Right lobe of liver (tissue), 6 donors: Measurements from ENCODE around the gene ZNF646. TPM values are rescaled to one million over a fixed set of nuclear protein-coding genes. Genes with fewer than 3 reads are reported as not detected.
A peak's percentile ranks its signal among the peaks of the same experiment; 100 is the strongest.

Experiments used
- ATAC-seq, 4 donors: fragments of 200-7000 bp; cut with Tn5 transposase; one replicate each; pipeline ENCODE4 v1.9.1; 2020; ENCODE audit warnings: mild to moderate bottlenecking in 4 of 4, moderate library complexity in 4 of 4
- DNase-seq, 3 donors: peaks; one replicate each; pipeline ENCODE4 v3.0.0-alpha.2; 2020
- H3K27ac ChIP-seq, 3 donors: fragments of 200-600 bp; one replicate each; pipeline ENCODE4 v1.8.0; 2022
- H3K27me3 ChIP-seq, 2 donors: fragments of 200-600 bp; one replicate each; pipeline ENCODE4 v1.8.0; 2022
- H3K36me3 ChIP-seq, 4 donors: fragments of 200-600 bp; sonication (generic) in 1 of 4; one replicate each; pipeline versions ENCODE4 v1.5.1 to v1.8.0; 2017 to 2022; ENCODE audit warnings: control low read depth in 1 of 4
- H3K4me1 ChIP-seq, 4 donors: fragments of 200-600 bp; sonication (generic) in 1 of 4; one replicate each; pipeline versions ENCODE4 v1.5.1 to v1.8.0; 2017 to 2022; ENCODE audit warnings: control low read depth in 1 of 4
- H3K4me3 ChIP-seq, 3 donors: fragments of 200-600 bp; one replicate each; pipeline ENCODE4 v1.8.0; 2022
- H3K9me3 ChIP-seq, 4 donors: fragments of 200-600 bp; sonication (generic) in 1 of 4; one replicate each; pipeline versions ENCODE4 v1.5.1 to v1.8.0; 2017 to 2022; ENCODE audit warnings: control low read depth in 1 of 4
- POLR2A ChIP-seq: fragments of 450-650 bp; IDR thresholded peaks from one replicate; pipeline ENCODE4 v1.6.1; 2017; ENCODE audit warnings: antibody characterized with exemption, mild to moderate bottlenecking
- WGBS: methylation state at CpG from one replicate; pipeline ENCODE4 v1.1.6; 2018; ENCODE audit warnings: low coverage, low lambda C conversion rate; ENCODE audit not compliant: insufficient coverage; ENCODE audit errors: missing lambda C conversion rate; 5-methylcytosine and 5-hydroxymethylcytosine counted together
- intact Hi-C, 2 donors: fragments of 100-400 bp; cut with DNase I; formaldehyde crosslinking; loops; one replicate each; pipeline versions ENCODE4 v1.11.2 to v1.14.1; 2022
- total RNA-seq, 6 experiments: library from RNA; depleted of rRNA in 2 of 6; stranded (reverse); fragments of >200 nt in 2 of 6; fragmentation: NEBNext Ultra II Directional in 3 of 6; extraction: Animal tissue kit (Norgen Biotek cat#: 25700) in 3 of 6; gene quantifications; one replicate each; pipeline versions ENCODE4 v1.1.0 to v1.2.4, GENCODE V29; 2016 to 2023
- TF ChIP-seq, protein P1 (sequence below), 4 donors: fragments of 200-600 bp in 3 of 4; fragments of 450-650 bp in 1 of 4; IDR thresholded peaks; one replicate each; pipeline versions ENCODE4 v1.5.1 to v1.8.0; 2016 to 2022; ENCODE audit warnings: antibody characterized with exemption in 4 of 4, mild to moderate bottlenecking in 2 of 4
- donor health status: DM: no; HTN: yes; CAD: no.
- donor health status: DM: no; HTN: no; CAD: no.
- donor health status: DM: no; HTN: no; CAD: no.
- donor health status: DM: no; HTN: yes; CAD: no.
- donor health status: DM: no; HTN: yes; CAD: no.

Gene ZNF646
- total RNA-seq, 6 experiments from 2014 or later, result 4.2 to 5.0 (median 4.5) TPM

DNA sequence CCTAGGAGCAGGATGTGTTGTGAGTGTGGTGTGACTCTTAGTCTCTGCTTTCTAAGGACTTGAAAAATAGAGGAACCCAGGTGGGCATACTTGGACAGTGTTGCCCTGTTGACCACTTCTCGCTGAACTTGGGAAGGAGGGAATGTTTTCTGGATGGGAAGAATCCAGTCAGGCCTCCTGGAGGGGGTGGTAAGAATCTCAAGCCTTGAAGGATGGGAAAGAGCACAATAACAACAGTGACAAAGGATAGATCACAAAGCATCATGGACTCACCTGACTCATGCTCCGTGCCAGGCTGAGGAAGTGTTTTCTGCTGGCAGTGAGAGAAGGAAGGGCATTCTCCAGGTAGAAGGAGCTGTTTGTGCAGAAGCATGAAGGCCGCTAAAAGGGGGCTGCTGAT lies 51.6 kb downstream of the ZNF646 start:
- no peaks in the 10 kb centered on the region for H3K27me3 ChIP-seq
- intact Hi-C loops, result no loop called here
- no peak for ATAC-seq
- no peak overlapping the region for H3K4me3 ChIP-seq
- DNase-seq, result no peak
- no peaks in the 10 kb centered on the region for H3K9me3 ChIP-seq
- 100% methylated on average over 1 of the region's 3 CpGs for WGBS
- no peaks in the 10 kb centered on the region for H3K4me1 ChIP-seq
- TF ChIP-seq, protein P1, sequence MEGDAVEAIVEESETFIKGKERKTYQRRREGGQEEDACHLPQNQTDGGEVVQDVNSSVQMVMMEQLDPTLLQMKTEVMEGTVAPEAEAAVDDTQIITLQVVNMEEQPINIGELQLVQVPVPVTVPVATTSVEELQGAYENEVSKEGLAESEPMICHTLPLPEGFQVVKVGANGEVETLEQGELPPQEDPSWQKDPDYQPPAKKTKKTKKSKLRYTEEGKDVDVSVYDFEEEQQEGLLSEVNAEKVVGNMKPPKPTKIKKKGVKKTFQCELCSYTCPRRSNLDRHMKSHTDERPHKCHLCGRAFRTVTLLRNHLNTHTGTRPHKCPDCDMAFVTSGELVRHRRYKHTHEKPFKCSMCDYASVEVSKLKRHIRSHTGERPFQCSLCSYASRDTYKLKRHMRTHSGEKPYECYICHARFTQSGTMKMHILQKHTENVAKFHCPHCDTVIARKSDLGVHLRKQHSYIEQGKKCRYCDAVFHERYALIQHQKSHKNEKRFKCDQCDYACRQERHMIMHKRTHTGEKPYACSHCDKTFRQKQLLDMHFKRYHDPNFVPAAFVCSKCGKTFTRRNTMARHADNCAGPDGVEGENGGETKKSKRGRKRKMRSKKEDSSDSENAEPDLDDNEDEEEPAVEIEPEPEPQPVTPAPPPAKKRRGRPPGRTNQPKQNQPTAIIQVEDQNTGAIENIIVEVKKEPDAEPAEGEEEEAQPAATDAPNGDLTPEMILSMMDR (IDR thresholded peaks at IDR 0.05), result no peak
- TF ChIP-seq POLR2A, result no peak
- H3K36me3 ChIP-seq, result peaks cover 0 to 44% (median 6%) of the 10 kb centered on the region in 4 donors
- no peak overlapping the region for H3K27ac ChIP-seq

DNA sequence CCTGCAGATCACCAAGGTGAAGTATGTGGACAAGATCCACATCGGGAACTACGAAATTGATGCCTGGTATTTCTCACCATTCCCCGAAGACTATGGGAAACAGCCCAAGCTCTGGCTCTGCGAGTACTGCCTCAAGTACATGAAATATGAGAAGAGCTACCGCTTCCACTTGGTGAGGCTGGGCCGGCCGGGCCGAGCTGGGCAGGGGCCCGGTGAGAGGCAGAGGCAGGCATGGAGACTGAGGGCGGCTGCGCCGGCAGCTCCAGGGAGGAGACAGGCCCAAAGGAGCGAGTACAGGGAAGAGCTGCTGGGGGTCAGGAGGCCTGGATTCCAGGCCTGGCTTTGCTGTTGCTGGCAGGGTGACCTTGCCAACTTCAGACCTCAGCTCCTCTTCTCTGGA lies 53.0 kb downstream of the ZNF646 start:
- no peak for TF ChIP-seq POLR2A
- TF ChIP-seq, protein P1 (IDR thresholded peaks at IDR 0.05), result no peak
- H3K36me3 ChIP-seq, result peaks cover 0 to 44% (median 4%) of the 10 kb centered on the region in 4 donors
- intact Hi-C loops, result no loop called here
- no peak for ATAC-seq
- no peak overlapping the region for H3K4me3 ChIP-seq
- H3K27me3 ChIP-seq, result no peaks in the 10 kb centered on the region
- no peak overlapping the region for H3K27ac ChIP-seq
- WGBS, result no CpG with 5 or more reads among the region's 13 CpGs
- H3K9me3 ChIP-seq, result no peaks in the 10 kb centered on the region
- DNase-seq, result no peak
- H3K4me1 ChIP-seq, result no peaks in the 10 kb centered on the region

DNA sequence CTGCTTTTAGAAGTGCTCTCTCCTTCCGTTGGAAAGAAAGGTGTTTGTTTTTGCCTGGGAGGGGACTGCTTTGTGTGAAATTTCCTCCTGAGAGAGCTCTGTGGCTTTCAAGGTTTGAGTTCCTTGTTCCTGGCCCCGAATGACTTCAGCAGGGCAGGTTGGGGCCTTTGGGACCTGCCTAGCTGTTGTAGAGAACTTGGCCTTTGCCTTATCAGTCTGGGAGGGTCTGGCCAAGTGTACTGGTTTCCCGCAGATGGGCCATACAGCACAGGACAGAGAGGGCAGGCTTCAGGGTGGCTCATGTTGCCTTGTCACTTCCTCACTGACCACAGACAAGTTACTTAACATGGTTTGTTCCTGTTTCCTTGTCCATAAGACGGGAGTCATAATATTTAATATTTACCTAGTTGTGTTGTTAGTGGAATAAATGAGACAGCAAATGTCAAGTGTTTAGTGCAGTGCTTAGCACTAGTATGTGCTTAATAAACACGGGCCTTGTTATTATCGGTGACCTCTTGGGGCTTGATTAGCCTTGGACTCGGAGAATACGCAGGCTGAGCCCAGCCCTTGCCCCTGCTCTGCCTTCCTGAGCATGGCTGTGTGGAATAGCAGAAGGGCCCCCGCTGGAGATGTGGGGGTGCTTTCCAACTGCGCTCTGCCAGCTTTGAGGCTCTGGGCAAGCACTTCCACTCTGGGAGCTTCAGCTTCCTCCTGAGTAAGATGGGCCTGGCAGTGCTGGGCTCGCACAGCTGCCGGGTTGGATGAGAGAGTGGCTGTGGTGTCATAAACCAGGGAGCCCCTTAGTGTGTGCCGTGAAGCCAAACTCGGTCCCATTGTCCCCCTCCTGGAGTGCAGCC lies 54.7 kb downstream of the ZNF646 start:
- Histone ChIP-seq H3K27me3 (no peaks in the 10 kb centered on the region), H3K27ac (peak overlapping the region; percentile 55 to 78 (median 73)), H3K36me3 (peaks cover 0 to 28% (median 3%) of the 10 kb centered on the region in 4 donors), H3K4me1 (no peaks in the 10 kb centered on the region), H3K4me3 (no peak overlapping the region), H3K9me3 (no peaks in the 10 kb centered on the region)
- no peak for DNase-seq
- TF ChIP-seq, protein P1 (IDR thresholded peaks at IDR 0.05), result no peak
- peak; percentile 29 for TF ChIP-seq POLR2A
- 62% methylated on average over 6 of the region's 14 CpGs for WGBS
- ATAC-seq, result peak; percentile 43 to 75 (median 62)
- intact Hi-C loops, result no loop called here

DNA sequence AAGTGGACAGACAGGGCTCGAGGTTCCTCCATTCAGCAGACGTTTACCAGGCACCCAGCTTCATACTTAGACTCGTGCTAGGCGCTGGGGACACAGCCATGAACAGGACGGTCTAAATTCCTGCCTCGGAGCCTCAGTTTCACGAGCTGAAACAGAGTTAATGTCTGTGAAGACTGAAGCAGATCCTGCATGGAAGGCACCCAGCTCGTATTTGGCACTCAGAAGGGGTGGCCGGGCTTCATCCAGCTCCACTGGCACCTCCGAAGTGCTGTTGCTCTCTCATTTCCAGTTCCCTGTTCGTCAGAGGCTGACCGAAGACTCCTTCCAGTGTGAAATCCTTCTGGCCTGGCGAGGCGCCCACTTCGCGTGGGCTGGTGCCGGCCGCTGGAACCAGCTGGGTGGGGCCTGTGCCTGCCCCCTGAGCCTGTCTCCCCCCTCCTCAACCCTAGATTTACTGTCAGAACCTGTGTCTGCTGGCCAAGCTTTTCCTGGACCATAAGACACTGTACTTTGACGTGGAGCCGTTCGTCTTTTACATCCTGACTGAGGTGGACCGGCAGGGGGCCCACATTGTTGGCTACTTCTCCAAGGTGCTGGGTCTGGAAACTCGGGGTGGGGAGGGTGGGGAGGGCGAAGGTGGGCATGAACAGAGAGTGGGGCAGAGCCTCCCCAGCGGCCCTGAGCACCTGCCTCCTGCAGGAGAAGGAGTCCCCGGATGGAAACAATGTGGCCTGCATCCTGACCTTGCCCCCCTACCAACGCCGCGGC lies 55.5 kb downstream of the ZNF646 start:
- 62% methylated on average over 6 of the region's 29 CpGs for WGBS
- Histone ChIP-seq H3K27ac (peak overlapping the region; percentile 55 to 76 (median 73)), H3K4me1 (no peaks in the 10 kb centered on the region), H3K9me3 (no peaks in the 10 kb centered on the region), H3K4me3 (no peak overlapping the region), H3K36me3 (peaks cover 0 to 27% (median 3%) of the 10 kb centered on the region in 4 donors), H3K27me3 (no peaks in the 10 kb centered on the region)
- no peak for TF ChIP-seq POLR2A
- TF ChIP-seq, protein P1 (IDR thresholded peaks at IDR 0.05), result no peak
- ATAC-seq, result peak in 2 of 4 donors; percentile 31 to 40
- intact Hi-C loops, result no loop called here
- peak in 1 of 3 donors; percentile 57 for DNase-seq
